H9 (cell line): ENCODE results near the gene ACTBL2. TPM values are rescaled to one million over a fixed set of nuclear protein-coding genes. Genes with fewer than 3 reads are reported as not detected.

Experiments used
- DNase-seq: peaks from one replicate; pipeline ENCODE4 v3.0.0-alpha.2; 2017
- H2AFZ ChIP-seq: one replicate; pipeline ENCODE4 v1.6.1; 2013; ENCODE audit warnings: mild to moderate bottlenecking, low read length, control low read depth, moderate library complexity
- H2AK5ac ChIP-seq: 2 replicates; pipeline ENCODE4 v1.6.1; 2013; ENCODE audit warnings: low read length, control low read depth, mixed read lengths; ENCODE audit not compliant: insufficient read length
- H2BK120ac ChIP-seq: one replicate; pipeline ENCODE4 v1.6.1; 2013; ENCODE audit warnings: low read depth, mild to moderate bottlenecking, low read length, control low read depth, inconsistent platforms; ENCODE audit not compliant: poor library complexity, severe bottlenecking
- H2BK12ac ChIP-seq: 2 replicates; pipeline ENCODE4 v1.6.1; 2013; ENCODE audit warnings: low read length, control low read depth, mixed read lengths, low read depth; ENCODE audit not compliant: insufficient read length
- H2BK15ac ChIP-seq: 2 replicates; pipeline ENCODE4 v1.6.1; 2013; ENCODE audit warnings: low read depth, low read length, control low read depth
- H2BK20ac ChIP-seq: one replicate; pipeline ENCODE4 v1.6.1; 2013; ENCODE audit warnings: low read depth, mild to moderate bottlenecking, low read length, control low read depth, inconsistent platforms; ENCODE audit not compliant: poor library complexity, severe bottlenecking
- H2BK5ac ChIP-seq: 2 replicates; pipeline ENCODE4 v1.6.1; 2013; ENCODE audit warnings: low read length, control low read depth, mixed read lengths; ENCODE audit not compliant: insufficient read length
- H3K14ac ChIP-seq: 2 replicates; pipeline ENCODE4 v1.6.1; 2013; ENCODE audit warnings: low read length, control low read depth; ENCODE audit not compliant: insufficient read depth
- H3K18ac ChIP-seq: 2 replicates; pipeline ENCODE4 v1.6.1; 2013; ENCODE audit warnings: low read depth, mild to moderate bottlenecking, mixed read lengths, low read length, control low read depth; ENCODE audit not compliant: insufficient read length
- H3K23ac ChIP-seq: 2 replicates; pipeline ENCODE4 v1.6.1; 2013; ENCODE audit warnings: low read length, control low read depth, mixed read lengths, low read depth; ENCODE audit not compliant: insufficient read length
- H3K23me2 ChIP-seq: 2 replicates; pipeline ENCODE4 v1.6.1; 2013; ENCODE audit warnings: low read depth, mild to moderate bottlenecking, mixed read lengths, low read length, control low read depth; ENCODE audit not compliant: insufficient read length, poor library complexity, severe bottlenecking
- H3K27ac ChIP-seq: 2 replicates; pipeline ENCODE4 v1.5.1; 2013; ENCODE audit warnings: low read length, control low read depth, mixed read lengths, low read depth; ENCODE audit not compliant: insufficient read length
- H3K27me3 ChIP-seq: 2 replicates; pipeline ENCODE4 v1.6.1; 2013; ENCODE audit warnings: low read length, control low read depth, inconsistent platforms; ENCODE audit not compliant: insufficient read depth
- H3K4ac ChIP-seq: 2 replicates; pipeline ENCODE4 v1.6.1; 2013; ENCODE audit warnings: low read depth, mild to moderate bottlenecking, control low read depth, inconsistent platforms, low read length, moderate library complexity
- H3K4me1 ChIP-seq: 2 replicates; pipeline ENCODE4 v1.6.1; 2013; ENCODE audit warnings: low read length, control low read depth, inconsistent platforms; ENCODE audit not compliant: insufficient read depth
- H3K4me2 ChIP-seq: 2 replicates; pipeline ENCODE4 v1.6.1; 2013; ENCODE audit warnings: low read length, control low read depth, mixed read lengths; ENCODE audit not compliant: insufficient read length, insufficient read depth
- H3K56ac ChIP-seq: 2 replicates; pipeline ENCODE4 v1.6.1; 2013; ENCODE audit warnings: low read depth, mild to moderate bottlenecking, mixed read lengths, low read length, control low read depth; ENCODE audit not compliant: insufficient read length
- H3K79me1 ChIP-seq: 2 replicates; pipeline ENCODE4 v1.6.1; 2013; ENCODE audit warnings: low read depth, mild to moderate bottlenecking, moderate library complexity, low read length, control low read depth, inconsistent platforms; ENCODE audit not compliant: insufficient read depth, poor library complexity, severe bottlenecking
- H3K79me2 ChIP-seq: 2 replicates; pipeline ENCODE4 v1.6.1; 2013; ENCODE audit warnings: low read length, control low read depth, inconsistent platforms; ENCODE audit not compliant: insufficient read depth
- H3K9ac ChIP-seq: 2 replicates; pipeline ENCODE4 v1.6.1; 2013; ENCODE audit warnings: low read length, control low read depth, mixed read lengths; ENCODE audit not compliant: insufficient read length; ENCODE audit errors: extremely low read depth
- H3K9me3 ChIP-seq: one replicate; pipeline ENCODE4 v1.6.1; 2013; ENCODE audit warnings: low read depth, low read length, inconsistent platforms; ENCODE audit not compliant: control insufficient read depth
- H3T11ph ChIP-seq: one replicate; pipeline ENCODE4 v1.6.1; 2013; ENCODE audit warnings: mild to moderate bottlenecking, low read length, control low read depth, inconsistent platforms
- H4K20me1 ChIP-seq: one replicate; pipeline ENCODE4 v1.6.1; 2013; ENCODE audit not compliant: control insufficient read depth, insufficient read length, insufficient read depth
- H4K5ac ChIP-seq: 2 replicates; pipeline ENCODE4 v1.6.1; 2013; ENCODE audit warnings: low read depth, mild to moderate bottlenecking, mixed read lengths, low read length, control low read depth; ENCODE audit not compliant: insufficient read length
- H4K8ac ChIP-seq: replicated peaks from 2 replicates; pipeline ENCODE4 v1.6.1; 2013; ENCODE audit warnings: low read length, control low read depth, mixed read lengths, low read depth; ENCODE audit not compliant: insufficient read length
- H4K91ac ChIP-seq: 2 replicates; pipeline ENCODE4 v1.6.1; 2013; ENCODE audit warnings: low read depth, mild to moderate bottlenecking, moderate library complexity, mixed read lengths, low read length, control low read depth; ENCODE audit not compliant: insufficient read length
- H3K27ac Mint-ChIP-seq, 3 experiments: 2 replicates in 2 of 3; 3 replicates in 1 of 3; pipeline ENCODE4 v1.8.0; 2020 to 2021; ENCODE audit warnings: mixed read lengths in 3 of 3, mild to moderate bottlenecking in 1 of 3, moderate library complexity in 1 of 3
- H3K27me3 Mint-ChIP-seq: 2 replicates; pipeline ENCODE4 v1.8.0; 2021; ENCODE audit warnings: low read depth, mild to moderate bottlenecking, moderate library complexity, mixed read lengths
- H3K36me3 Mint-ChIP-seq, 3 experiments: 2 replicates in 2 of 3; 3 replicates in 1 of 3; pipeline ENCODE4 v1.8.0; 2020 to 2021; ENCODE audit warnings: low read depth in 3 of 3, mixed read lengths in 3 of 3; ENCODE audit not compliant: insufficient read depth in 1 of 3
- H3K4me1 Mint-ChIP-seq, 2 experiments: 2 replicates each; pipeline ENCODE4 v1.8.0; 2020; ENCODE audit warnings: mixed read lengths in 2 of 2
- H3K4me3 Mint-ChIP-seq, 2 experiments: 2 replicates in 1 of 2; 3 replicates in 1 of 2; pipeline ENCODE4 v1.8.0; 2020 to 2021; ENCODE audit warnings: mild to moderate bottlenecking in 2 of 2, mixed read lengths in 2 of 2, moderate library complexity in 1 of 2
- H3K9me3 Mint-ChIP-seq, 2 experiments: 2 replicates in 1 of 2; 3 replicates in 1 of 2; pipeline ENCODE4 v1.8.0; 2020; ENCODE audit warnings: mild to moderate bottlenecking in 2 of 2, mixed read lengths in 2 of 2, moderate library complexity in 1 of 2
- WGBS: extraction: QIAGEN DNeasy Blood & Tissue Kit; methylation state at CpG from one replicate; pipeline ENCODE4 v1.1.7; 2013; ENCODE audit warnings: missing lambda C conversion rate, low lambda C conversion rate, mixed read lengths; ENCODE audit not compliant: insufficient read length; ENCODE audit errors: extremely low coverage; 5-methylcytosine and 5-hydroxymethylcytosine counted together
- total RNA-seq: library from RNA; stranded (reverse); gene quantifications from 2 replicates; pipeline ENCODE4 v1.2.1, GENCODE V29; 2021
- TF ChIP-seq, protein P1 (sequence below): fragments of 200-600 bp; sonication (generic); conservative IDR thresholded peaks from 3 replicates; pipeline ENCODE4 v1.8.0; 2021; ENCODE audit warnings: antibody characterized with exemption, mild to moderate bottlenecking

Gene ACTBL2
- total RNA-seq, 1 experiment from 2014 or later = not detected

- peaks cover under 1 to 7% of the 10 kb centered on the region in 2 experiments; a peak in 2 of 4 replicates for H3K4me1 Mint-ChIP-seq
- Histone ChIP-seq H3K79me2 (no peaks in the 10 kb centered on the region; the same call in 1 of the 2 replicates), H3K14ac (no peak overlapping the region), H3K27me3 (no peaks in the 10 kb centered on the region; the same call in 1 of the 2 replicates), H2AK5ac (no peak overlapping the region), H3K4me1 (no peaks in the 10 kb centered on the region), H3K23me2 (no peaks in the 10 kb centered on the region), H3K9me3 (no peaks in the 10 kb centered on the region), H2BK15ac (no peak overlapping the region), H2BK5ac (no peak overlapping the region), H4K8ac (no peak overlapping the region), H4K91ac (no peak overlapping the region), H4K20me1 (no peaks in the 10 kb centered on the region), H3K79me1 (no peaks in the 10 kb centered on the region), H3K4me2 (no peak overlapping the region), H2BK20ac (no peak overlapping the region), H3K9ac (no peak overlapping the region), H3K27ac (no peak overlapping the region), H3K4ac (no peak overlapping the region), H3K56ac (no peak overlapping the region), H2AFZ (no peak overlapping the region), H3K18ac (no peak overlapping the region), H3K23ac (no peak overlapping the region), H2BK120ac (no peak overlapping the region), H4K5ac (no peak overlapping the region), H3T11ph (no peak overlapping the region), H2BK12ac (no peak overlapping the region)
- TF ChIP-seq, protein P1, sequence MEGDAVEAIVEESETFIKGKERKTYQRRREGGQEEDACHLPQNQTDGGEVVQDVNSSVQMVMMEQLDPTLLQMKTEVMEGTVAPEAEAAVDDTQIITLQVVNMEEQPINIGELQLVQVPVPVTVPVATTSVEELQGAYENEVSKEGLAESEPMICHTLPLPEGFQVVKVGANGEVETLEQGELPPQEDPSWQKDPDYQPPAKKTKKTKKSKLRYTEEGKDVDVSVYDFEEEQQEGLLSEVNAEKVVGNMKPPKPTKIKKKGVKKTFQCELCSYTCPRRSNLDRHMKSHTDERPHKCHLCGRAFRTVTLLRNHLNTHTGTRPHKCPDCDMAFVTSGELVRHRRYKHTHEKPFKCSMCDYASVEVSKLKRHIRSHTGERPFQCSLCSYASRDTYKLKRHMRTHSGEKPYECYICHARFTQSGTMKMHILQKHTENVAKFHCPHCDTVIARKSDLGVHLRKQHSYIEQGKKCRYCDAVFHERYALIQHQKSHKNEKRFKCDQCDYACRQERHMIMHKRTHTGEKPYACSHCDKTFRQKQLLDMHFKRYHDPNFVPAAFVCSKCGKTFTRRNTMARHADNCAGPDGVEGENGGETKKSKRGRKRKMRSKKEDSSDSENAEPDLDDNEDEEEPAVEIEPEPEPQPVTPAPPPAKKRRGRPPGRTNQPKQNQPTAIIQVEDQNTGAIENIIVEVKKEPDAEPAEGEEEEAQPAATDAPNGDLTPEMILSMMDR = no peak
- H3K36me3 Mint-ChIP-seq = no peaks in the 10 kb centered on the region
- H3K27me3 Mint-ChIP-seq = no peaks in the 10 kb centered on the region
- H3K27ac Mint-ChIP-seq = no peak overlapping the region
- no peak for DNase-seq
- H3K9me3 Mint-ChIP-seq = no peaks in the 10 kb centered on the region; a peak in 1 of 5 replicates
- H3K4me3 Mint-ChIP-seq = no peak overlapping the region
- WGBS = no CpG with 5 or more reads among the region's 4 CpGs
Measured at GRCh38 chr5:57453728-57454127, 28.9 kb downstream of the ACTBL2 start.
